ENCODE data around the gene HMG20B.

Gene HMG20B

DNA sequence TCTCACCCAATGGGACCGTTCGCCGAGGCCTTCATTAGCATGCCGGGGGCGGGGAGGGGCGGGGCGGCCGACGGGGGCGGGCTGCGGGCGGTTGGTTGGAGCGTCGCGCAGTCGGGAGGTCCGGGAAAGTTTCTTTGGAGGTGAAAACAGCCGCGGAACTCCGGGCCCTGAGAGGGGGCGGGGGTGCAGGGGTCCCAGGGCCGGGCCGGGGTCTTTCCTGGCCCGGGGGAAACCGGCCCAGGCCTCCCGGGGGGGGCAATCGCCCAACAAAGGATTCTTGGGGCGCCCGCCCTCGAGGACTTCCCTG, at the start of gene HMG20B:
Gene HMG20B, plus strand, starts transcription at position 90 of the 307 bp plus-strand sequence. CDS start 366 bp downstream, outside the sequence.
- peak within 1 kb of the TSS; percentile 93 for H3K4me3 ChIP-seq (ENCODE audit: low read depth, low read length)
- TF ChIP-seq, protein P1, sequence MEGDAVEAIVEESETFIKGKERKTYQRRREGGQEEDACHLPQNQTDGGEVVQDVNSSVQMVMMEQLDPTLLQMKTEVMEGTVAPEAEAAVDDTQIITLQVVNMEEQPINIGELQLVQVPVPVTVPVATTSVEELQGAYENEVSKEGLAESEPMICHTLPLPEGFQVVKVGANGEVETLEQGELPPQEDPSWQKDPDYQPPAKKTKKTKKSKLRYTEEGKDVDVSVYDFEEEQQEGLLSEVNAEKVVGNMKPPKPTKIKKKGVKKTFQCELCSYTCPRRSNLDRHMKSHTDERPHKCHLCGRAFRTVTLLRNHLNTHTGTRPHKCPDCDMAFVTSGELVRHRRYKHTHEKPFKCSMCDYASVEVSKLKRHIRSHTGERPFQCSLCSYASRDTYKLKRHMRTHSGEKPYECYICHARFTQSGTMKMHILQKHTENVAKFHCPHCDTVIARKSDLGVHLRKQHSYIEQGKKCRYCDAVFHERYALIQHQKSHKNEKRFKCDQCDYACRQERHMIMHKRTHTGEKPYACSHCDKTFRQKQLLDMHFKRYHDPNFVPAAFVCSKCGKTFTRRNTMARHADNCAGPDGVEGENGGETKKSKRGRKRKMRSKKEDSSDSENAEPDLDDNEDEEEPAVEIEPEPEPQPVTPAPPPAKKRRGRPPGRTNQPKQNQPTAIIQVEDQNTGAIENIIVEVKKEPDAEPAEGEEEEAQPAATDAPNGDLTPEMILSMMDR (IDR thresholded peaks at IDR 0.05; ENCODE audit: borderline replicate concordance, insufficient read depth, low read depth, low read length): no peak

DNA sequence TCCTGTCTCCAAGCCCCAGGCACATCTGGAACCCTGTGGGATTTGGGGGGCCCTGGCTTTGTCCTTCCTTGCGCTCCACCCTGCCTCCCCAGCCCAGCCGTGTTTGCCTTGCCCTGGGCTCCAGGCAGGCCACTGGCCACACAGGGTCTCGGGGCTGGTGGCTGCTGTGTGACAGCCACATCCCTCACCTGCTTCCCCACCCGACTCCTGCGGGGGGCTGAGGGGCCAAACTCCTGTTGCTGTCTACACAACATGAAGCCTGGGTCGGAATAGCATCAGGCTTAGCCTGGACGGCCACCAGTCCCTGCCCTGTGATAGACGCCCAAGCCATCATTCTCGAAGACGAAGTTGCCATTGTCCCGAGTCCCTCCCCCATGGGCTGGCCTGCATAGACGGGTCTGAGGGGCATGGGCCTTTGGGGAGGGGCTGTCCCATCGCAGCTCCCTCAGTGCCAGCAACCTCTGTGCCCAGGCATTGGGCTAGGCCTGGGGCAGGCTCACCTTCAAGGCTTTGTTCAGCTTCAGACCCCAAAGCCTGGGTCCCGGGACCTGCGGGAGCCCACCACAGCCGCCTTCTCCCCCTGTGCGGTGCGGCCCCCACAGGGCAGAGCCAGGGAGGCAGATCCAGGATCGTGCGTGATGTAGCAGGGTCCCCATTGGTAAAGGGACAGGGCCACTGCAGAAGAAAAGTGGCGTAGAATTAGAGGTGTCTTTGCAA, 49.2 kb upstream of the HMG20B start:
- TF ChIP-seq, protein P1 (IDR thresholded peaks at IDR 0.05; ENCODE audit: borderline replicate concordance, insufficient read depth, low read depth, low read length): no peak
- no peak overlapping the region for H3K4me3 ChIP-seq (ENCODE audit: low read depth, low read length)

DNA sequence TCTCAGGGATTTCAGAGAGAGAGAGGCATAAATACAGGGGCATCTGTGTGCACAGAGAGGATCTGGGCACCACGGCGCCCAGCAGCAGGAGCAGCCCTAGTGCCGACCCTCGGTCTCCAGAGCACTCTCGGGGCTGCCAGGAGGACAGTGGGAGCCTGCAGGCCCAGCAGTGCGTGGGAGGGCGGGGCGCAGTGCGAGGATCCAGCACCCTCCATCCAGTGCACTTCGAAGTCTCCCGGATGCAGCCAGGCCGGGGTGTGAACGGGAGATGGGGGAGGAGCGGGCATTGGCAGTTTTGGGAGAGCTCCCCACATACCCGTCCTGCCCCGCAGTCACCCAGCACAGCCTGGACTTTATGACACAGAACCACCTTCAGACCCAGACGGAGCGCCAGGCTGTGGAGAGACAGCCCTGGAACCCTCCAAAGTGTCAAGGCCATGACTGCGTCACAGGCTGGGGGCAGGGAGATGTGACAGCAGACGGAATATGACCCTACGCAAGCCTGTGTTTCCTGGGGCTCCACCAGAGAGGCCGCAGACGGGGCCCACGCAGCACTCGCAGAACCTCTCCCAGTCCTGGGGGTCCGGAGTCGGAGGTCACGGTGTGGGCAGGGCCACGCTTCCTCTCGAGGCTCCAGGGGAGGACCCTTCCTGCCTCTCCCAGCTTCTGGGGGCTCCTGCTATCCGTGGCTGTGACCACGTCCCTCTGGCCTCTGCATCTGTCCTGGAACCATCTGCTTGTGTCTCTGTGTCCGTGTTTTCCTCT, 48.5 kb upstream of the HMG20B start:
- TF ChIP-seq, protein P1 (IDR thresholded peaks at IDR 0.05; ENCODE audit: borderline replicate concordance, insufficient read depth, low read depth, low read length): no peak
- no peak overlapping the region for H3K4me3 ChIP-seq (ENCODE audit: low read depth, low read length)

DNA sequence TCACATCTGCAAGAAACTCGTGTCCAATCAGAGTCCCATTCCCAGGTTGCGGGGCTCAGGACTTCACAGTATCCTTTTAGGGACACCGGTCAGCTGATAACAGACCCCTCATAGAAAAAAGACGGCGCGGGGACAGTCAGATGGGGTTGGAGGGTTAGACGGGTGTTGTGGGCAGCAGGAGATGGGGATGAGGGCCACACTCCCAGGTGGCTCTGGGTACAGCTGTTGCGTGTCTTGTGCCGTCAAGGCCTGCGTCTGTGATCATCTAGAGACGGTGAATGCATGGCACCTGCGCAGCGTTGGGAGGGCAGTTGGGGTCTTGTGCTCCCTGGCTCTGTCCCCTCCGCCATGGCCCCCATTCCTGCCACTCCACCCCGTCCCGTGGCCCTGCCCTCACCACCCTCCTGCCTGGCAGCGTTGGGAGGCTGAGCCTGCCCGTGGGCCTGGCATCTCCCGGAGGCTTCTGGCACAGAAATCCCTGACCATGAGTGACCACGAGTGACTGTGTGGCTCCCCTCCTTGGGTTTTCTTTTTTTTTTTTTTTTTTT, 47.8 kb upstream of the HMG20B start:
- TF ChIP-seq, protein P1 (IDR thresholded peaks at IDR 0.05; ENCODE audit: borderline replicate concordance, insufficient read depth, low read depth, low read length): no peak
- H3K4me3 ChIP-seq (ENCODE audit: low read depth, low read length): no peak overlapping the region

DNA sequence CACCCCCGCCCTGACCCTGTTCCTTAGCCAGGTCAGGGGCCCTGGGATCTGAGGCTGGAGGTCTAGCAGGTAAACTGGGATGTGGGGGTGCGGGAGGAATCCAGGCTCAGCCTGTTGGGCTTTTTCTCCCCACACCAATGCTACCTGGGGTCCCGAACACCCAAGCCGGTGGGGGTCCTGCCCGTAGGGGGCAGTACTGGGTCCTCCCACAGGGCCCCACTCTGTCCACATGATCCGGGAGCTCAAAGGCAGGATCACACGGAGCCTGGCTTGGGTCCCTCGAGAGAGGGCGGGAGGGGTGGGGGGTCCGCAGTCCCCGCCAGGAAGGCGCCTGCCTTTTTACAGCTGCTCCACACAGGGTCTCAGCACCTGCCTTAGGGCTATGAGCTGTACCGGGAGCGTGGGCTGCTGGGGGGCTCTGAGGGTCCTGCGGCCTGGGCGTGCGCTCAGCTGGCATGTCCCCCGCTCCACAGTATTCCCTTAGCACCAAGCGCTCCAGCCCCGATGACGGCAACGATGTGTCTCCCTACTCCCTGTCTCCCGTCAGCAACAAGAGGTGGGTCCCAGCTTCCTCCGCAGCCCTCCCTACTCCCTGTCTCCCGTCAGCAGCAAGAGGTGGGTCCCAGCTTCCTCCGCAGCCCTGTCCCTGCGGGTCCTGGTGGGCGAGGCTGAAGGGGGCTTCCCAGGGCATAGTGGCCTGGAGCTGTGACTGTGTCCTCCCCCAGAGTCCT, 46.1 kb upstream of the HMG20B start:
- TF ChIP-seq, protein P1 (IDR thresholded peaks at IDR 0.05; ENCODE audit: borderline replicate concordance, insufficient read depth, low read depth, low read length): 0 out of 2 replicates have a peak, but pooled peaks have one; percentile 6
- H3K4me3 ChIP-seq (ENCODE audit: low read depth, low read length): no peak overlapping the region

DNA sequence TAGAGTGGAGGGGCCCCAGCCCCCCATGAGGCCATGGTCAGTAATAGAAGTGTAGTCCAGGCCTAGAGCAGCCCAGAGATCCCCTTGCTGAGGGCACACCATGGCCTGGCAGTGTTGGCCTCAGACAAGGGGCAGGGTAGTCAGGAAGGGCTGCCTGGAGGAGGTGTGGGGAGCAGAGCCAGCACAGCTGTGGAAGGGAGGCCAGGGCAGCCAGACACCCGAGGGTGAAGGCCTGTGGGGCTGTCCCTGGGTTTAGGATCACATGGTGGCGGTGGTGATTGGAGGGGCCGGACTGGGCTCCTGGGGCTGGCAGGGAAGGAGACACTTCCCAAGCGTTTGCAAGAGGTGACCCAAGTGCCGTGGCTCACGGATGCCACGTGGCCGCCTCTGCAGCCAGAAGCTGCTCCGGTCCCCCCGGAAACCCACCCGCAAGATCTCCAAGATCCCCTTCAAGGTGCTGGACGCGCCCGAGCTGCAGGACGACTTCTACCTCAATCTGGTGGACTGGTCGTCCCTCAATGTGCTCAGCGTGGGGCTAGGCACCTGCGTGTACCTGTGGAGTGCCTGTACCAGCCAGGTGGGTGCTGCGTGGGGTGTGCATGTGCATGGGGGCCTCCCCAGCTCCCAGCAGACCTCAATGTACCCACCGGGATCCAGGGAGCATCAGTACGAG, 45.4 kb upstream of the HMG20B start:
- TF ChIP-seq, protein P1 (IDR thresholded peaks at IDR 0.05; ENCODE audit: borderline replicate concordance, insufficient read depth, low read depth, low read length): no peak
- no peak overlapping the region for H3K4me3 ChIP-seq (ENCODE audit: low read depth, low read length)

Data from GM12875 (cell line).